Kasumi-1 (cell line): ENCODE data around the gene PRODH2.
"Not testable (repeated sequence)": the region's sequence is repeated elsewhere in the genome, so short reads cannot be mapped to it uniquely, and the experiment has no call there.

Source experiments
- DNase-seq, 2 experiments: peaks; one replicate each; lab custom pipeline; 2025; lab: John Stamatoyannopoulos, UW

PRODH2 gene

DNA sequence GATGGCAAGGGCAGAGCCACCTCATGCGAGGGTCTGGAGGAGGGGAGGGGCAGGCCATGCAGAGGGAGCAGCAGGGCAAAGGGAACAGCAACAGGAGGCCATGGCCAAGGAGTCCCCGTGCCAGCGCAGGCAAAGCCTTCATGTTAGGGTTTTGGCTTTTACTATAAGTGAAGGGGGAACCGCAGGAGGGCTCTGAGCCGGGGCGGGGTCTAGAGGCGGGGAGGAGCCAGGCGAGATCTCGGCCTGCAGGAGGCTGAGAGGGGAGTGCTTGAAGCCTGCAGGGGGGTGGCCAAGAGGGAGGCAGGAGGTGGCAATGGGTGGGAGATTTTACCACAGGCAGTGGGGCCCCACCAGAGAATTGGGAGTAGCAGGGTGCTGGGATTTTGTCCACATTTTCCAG, 31.0 kb downstream of the PRODH2 start:
- DNase-seq: no peak

DNA sequence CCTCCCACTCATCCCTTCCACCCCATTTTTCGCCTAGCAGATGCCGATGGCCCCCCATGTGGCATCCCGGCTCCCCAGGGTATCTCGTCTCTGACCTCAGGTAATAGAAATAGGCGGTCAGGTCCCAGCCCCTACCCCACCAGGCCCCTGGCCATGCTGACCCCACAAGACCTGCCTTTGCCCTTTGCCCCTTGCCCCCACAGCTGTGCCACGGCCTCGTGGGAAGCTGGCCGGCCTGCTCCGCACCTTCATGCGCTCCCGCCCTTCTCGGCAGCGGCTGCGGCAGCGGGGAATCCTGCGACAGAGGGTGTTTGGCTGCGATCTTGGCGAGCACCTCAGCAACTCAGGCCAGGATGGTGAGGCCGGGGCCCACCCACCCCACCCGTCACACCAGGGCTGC, 31.9 kb downstream of the PRODH2 start:
- no peak for DNase-seq

DNA sequence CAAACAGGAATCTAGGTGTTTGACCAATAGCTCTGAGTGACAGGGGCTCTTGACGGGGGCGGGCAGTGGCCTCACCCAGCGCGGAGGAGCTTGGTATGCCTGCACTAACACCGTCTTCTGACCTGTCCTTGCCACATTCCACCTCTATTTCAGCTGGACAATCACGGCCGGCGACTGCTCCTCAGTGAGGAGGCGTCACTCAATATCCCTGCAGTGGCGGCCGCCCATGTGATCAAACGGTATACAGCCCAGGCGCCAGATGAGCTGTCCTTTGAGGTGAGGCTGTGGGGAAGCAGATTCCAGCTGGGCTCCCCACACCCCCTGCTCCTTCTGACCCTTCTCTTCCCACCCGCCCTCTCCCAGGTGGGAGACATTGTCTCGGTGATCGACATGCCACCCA, 32.6 kb downstream of the PRODH2 start:
- no peak for DNase-seq

DNA sequence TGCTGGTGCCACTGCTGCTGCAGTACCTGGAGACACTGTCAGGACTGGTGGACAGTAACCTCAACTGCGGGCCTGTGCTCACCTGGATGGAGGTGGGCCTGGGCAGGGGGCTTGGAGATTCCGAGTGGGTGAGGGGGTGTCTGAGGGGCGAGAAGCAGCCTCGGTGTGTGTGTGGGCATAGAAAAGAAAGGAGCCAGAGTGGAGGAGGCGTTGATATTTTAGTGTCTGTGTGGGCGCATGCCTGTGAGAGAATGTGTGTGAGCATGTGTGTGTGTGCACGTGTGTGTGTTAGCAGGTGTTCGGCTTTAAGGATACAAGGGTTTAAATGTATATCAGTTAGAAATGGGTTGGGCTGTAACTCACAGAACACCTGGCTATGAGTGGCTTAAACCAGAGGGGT, 33.6 kb downstream of the PRODH2 start:
- DNase-seq: no peak

DNA sequence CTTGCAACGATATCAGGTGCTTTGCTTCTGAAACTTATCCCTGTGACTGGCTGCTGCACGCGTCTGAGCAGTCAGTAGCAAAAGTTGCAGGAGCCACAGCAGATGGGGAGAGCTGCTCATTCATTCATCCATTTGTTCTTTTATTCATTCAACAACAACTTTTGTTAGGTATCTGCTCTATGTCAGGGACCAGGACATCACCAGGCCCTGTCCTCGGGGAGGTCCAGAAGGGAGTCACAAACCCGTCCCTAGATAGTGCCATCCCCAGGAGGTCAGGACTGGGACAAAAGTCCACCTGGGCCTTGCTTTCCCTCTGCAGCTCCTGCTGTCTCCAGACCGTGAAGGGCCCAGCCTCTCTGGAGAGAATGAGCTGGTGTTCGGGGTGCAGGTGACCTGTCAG, 34.7 kb downstream of the PRODH2 start:
- DNase-seq: no peak

DNA sequence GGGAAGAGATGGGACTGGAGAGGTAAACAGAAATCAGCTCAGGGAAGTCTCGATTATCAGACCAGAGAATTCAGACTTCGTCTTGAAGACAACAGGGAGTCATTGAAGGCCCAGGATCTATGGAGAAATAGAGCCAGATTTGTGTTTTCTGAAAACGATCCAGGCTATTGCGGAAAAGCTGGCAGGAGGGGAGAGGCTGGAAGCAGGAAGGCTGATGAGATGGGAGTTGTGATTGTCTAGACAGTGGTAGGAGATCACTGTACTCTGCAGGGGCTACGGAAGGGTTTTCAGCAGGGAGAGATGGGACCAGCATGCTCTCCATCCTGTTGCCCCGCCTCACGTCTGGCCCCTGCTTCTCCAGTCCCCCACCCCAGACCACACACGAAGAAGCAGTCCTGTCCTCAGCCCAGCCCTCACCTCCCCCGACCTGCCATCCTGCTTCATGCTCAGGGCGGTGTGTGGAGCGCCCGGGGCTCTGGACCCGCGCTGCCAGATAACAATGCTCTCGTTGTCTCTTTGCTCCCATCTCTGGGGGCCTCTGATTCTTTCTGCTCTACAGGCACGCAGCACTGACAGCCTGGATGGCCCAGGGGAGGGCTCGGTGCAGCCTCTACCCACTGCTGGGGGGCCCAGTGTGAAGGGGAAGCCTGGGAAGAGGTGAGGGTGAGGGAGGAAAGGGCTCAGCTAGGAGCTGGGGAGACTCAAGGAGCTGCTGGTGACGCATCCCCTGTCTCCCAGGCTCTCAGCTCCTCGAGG, 35.4 kb downstream of the PRODH2 start:
- DNase-seq: no peak

DNA sequence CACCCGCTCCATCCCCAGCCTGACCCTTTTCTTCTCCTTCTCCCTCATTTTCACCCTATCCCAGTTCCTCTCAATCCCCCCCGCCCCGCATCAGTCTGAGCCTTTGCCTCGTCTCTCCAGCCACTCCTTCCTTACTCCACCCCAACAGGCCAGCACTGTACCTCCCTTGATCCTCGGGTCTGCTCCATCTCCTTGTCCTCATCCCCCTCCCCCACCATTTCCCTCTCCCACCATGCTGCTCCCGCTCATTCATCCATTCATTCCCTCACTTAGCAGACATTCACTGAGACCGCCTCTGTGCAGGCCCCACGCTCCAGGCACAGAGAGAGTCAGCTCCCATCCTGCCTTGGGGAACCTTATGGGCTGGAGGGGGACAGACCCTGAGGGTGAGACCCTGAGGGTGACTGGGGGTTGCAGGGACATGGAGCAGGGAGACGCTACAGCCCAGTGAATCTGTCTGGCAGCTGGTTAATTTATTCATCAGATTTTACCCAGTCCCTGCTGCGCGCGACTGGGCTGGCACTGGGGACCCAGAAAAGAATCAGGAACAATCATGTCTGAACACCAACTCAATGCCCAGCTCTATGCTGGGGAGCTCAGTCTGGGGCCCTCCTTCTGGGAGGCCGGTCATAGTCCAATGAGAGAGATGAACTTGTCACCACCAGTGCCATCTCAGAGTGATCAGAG, 36.4 kb downstream of the PRODH2 start:
- no peak for DNase-seq

DNA sequence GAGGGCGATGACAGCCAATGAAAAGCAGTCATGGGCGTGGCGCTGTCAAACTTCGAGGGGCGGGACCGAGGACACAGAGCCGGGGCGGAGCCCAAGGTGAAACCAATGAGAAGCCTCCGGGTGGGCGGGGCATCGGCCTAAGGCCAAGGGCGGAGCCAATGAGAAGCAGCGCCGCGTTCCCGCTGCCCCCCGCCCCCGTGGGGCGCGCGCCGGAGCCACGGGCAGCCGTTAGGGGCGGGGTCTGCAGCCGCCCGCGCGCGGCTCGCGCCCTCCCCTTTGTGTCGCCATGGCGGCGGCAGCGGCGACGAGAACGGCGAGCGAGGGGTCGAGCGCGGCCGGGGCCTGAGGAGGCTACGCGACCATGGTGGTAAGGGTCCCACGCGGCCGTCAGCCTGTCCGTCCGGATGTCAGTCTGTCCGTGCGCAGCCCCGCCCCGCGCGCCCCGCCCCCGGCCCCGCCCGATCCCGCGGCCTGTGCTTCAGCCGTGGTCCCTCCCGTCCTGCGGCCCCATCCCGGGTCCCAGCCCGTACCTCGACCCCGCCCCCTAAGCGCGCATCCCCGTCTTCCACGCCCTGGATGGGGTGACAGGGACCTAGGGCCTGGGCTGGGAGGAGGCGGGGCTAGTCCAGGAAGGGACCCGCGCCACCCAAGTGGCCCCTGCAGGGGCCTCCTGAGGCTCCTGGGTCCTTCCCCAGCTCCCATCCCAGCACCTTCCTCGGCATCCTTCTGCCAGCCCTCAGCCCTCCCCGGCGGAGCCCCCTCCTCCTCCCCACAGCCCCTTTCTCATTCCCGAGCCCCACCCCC, 37.1 kb downstream of the PRODH2 start, which contains the start of gene ARHGAP33:
Gene ARHGAP33, plus strand, starts transcription at position 267 of the 804 bp plus-strand sequence. Its CDS starts 95 bp downstream, at position 362.
- peak; percentile 91 to 95 for DNase-seq

DNA sequence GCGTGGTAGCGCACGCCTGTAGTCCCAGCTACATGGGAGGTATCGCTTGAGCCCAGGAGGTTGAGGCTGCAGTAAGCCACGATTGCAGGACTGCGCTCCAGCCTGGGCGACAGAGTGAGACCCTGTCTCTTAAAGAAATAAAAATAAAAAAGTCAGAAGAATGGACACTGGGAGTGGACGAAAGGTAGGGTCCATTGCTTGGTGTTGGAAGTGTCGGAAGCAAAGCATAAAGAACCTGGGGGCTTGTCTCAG, 37.7 kb downstream of the PRODH2 start:
- no peak for DNase-seq

DNA sequence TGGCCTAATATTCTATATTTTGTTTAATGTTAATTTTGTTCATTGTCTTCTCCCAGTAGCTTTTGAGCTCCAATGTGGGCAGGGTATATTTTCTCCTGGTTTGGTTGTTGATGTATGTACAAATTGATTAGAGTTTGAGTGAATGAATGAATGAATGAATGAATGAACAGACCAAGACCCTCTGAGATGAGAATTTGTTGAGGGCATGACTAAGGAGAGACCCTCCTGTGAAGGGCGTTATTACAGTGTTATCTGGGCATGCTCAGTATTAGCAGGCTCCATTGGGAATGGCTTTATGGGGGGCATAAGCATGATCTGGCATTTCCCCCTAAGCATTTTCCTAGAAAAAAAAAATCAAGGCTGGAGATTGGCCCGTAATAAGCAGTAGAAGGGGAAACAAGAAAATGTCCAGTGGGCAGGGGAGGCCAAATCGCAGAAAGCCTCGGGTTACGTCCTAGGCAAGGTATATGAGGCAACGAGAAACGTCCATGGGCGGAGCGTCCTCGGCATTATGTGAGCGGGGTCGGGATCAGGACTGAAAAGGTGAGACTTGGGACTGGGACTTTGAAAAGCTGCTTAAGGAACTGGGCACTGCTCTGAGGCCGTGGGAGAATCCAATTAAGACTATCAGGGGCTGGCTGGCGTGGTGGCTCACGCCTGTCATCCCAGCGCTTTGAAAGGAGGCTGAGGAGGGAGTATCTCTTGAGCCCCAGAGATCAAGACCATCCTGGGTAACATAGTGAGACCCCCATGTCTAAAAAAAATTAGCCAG, 38.2 kb downstream of the PRODH2 start:
- DNase-seq: no peak

DNA sequence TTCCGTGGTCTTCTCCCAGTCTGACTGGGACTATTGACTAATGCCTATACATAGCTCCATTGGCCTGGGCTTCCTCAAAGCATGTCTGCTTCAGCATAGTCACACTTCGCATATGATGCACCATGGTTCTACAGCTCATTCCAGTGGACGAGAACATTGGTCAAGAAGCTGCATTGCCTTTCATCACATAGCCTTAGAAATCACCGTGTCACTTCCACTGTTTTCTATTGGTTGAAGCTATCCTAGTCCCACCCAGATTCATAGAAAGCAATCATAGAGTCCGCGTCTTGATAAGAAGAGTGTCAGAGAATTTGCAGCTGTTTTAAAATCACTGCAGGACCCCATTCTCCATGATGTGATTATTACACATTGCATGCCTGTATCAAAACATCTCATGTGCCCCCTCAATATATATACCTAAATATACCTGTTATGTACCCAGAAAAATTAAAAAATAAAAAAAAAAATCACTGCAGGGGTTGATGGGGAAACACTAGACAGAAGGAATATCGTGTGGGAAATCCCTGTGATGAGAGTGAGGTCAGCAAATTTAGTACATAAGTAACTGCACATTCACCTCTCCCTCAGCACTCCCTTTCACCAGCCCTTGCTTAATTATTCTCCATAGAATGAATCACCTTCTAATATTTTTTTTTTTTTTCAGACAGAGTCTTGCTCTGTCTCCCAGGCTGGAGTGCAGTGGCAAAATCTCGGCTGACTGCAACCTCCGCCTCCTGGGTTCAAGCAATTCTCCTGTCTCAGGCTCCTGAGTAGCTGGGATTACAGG, 39.4 kb downstream of the PRODH2 start:
- DNase-seq: no peak

DNA sequence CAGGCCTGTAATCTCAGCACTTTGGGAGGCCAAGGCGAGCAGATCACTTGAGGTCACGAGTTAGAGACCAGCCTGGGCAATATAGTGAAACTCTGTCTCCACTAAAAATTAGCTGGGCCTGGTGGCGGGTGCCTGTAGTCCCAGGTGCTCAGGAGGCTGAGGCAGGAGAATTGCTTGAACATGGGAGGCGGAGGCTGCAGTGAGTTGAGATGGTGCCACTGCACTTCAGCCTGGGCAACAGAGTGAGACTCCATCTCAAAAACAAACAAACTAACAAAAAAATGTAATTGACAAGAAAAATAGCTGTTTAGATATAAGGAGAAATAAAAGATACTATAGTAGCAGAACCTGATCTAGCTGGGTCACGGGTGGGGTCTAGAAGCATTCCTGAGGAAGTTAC, 40.3 kb downstream of the PRODH2 start:
- DNase-seq: not testable (repeated sequence)

DNA sequence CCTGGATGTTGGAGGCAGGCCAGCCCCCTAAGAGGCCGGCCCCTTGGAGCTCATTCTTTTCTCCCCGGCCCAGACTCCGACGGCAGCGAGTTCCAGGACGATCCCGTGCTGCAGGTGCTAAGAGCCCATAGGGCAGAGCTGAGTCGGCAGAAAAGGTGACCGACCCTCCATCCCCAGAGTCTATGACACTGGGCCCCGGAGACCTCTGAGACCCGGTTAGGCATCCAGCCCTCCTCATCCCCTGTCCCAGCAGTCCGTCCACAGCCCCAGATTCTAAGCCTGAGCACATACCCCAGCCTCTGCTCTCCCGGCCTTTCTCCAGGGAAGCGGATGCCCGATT, 44.6 kb downstream of the PRODH2 start:
- DNase-seq: no peak

DNA sequence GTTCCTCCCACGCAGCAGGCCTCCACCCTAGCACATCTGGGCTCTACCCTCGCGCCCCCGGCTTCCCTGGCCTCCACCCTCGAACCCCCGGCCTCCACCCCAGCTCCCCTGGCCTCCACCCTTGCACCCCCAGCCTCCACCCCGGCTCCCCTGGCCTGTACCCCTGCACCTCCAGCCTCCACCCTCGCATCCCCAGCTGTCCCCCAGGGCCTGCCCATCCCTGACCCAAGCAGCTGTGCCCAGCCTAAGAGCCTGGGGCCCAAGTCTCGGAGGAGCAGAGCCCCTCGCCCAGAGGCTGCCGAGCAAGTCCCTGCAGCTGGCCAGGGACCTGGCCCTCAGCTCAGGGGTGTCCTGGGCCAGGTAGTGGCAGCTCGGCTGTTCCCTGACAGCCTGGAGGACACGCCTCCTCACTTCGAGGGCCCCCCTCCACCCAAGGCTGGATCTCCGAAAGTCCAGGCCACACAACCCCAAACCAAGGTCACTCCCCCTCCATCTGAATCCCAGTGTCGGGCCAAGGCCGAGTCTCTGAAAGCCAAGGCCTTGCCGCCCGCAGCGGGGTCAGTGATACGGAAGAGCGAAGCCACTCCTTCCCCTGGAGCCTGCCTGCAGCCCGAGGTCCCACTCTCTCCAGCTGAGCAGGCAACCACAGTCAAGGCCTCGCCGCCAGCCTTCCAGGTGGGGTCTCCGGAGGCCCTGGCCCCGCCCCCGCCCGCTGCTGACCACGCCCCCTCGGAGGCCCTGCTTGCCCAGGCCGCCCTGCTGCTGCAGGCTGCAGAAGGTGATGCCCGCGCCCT, 45.2 kb downstream of the PRODH2 start:
- no peak for DNase-seq

DNA sequence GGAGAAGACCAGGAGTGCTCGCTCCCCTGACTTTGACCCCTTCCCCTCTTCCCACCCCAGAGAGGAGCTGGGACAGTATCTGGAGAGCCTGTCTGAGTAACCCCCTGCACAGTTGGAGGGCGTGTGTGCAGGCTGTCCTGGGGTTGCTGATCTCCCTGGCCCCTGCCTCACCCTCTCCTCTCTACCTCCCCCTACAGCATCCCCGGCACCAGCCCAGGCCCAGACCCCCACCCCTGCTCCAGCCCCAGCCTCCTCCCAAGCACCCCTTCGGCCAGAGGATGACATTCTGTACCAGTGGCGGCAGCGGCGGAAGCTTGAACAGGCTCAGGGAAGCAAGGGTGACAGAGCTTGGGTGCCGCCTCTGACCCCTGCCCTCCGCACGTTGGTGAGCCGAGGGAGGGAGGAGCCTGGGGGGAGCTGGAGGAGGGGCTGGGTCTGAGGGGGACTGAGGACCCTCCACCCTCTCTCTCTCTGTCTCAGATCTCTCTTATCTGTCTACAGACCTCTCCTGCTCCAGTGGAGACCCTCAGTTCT, 46.0 kb downstream of the PRODH2 start:
- DNase-seq: no peak

DNA sequence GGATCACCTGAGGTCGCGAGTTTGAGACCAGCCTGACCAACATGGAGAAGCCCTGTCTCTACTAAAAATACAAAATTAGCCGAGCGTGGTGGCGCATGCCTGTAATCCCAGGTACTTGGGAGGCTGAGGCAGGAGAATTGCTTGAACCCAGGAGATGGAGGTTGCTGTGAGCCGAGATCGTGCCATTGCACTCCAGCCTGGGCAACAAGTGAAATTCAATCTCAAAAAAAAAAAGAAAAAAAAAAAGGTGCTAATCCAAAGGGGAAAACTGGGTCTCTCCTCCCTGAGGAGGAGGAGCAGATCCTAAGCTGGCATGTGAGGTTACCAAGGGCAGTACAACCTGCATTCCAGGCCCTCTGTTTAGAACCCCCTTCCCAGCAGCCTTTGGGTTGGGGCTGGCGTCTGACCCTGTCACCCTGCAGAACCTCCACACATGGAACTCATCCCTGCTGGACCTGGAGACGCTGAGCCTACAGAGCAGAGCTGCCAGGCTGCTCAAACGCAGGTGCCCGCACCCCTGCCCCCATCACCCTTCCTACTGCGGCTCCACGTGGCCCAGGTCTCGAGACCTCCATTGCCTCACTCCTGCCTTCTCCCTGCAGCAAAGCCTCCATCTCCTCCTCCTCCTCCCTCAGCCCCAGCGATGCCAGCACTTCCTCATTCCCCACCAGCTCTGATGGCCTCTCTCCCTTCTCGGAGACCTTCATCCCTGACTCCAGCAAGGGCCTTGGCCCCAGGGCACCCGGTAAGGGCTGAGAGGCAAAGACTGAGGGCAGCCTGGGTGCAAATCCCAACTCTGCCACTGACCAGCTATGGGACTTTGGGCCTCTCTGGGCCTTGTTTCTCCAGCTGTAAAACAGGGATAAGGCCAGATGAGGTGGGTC, 48.0 kb downstream of the PRODH2 start:
- DNase-seq: peak in 1 of 2 experiments; percentile 4

DNA sequence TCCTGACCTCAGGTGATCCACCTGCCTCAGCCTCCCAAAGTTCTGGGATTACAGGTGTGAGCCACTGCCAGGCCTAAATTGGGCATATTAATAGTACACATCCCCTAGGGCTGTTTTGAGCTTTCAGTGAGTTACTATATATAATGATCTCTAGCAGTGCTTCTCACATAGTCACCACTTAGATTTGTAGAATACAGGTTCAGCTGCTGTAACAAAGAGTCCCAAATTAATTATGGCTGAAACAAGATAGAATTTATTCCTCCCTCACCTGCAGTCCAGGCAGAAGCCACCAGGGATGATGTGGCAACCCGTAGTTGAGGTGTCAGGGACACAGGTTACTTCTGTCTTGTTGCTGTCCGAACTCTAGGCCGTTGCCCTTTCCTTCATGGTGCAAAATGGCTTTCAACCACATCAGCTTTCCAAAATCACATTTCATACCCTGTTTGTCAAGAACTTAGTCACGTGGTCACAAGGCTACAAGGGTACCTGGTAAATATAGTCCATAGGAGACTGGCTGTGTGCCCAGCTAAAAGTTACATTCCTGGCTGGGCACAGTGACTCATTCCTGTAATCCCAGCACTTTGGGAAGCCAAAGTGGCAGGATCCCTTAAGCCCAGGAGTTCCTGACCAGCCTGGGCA, 51.8 kb downstream of the PRODH2 start:
- DNase-seq: no peak

DNA sequence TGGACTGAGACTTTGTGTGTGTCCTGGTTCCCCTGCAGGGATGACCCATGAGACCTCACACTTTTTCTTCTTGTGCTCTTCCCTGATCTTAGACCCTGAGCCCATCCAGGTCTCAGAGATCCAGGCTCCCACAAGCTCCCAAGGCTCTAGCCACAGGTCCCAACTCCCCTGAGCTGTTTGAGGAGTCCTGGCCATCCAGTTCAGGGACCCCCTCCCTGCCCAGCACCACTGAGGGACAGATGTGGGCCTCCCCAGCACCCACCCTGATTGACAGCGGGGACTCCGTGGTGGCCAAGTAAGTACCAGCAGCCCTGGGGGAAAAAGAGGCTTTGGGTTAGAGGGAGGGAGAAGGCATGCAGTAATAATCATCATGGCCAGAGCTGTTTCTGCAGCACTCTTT, 52.9 kb downstream of the PRODH2 start:
- no peak for DNase-seq
